Left lobe of liver (tissue), 2 donors: ENCODE data around the gene AP4S1. TPM values are rescaled to one million over a fixed set of nuclear protein-coding genes. Genes with fewer than 3 reads are reported as not detected.
"Not testable (repeated sequence)": the region's sequence is repeated elsewhere in the genome, so short reads cannot be mapped to it uniquely, and the experiment has no call there.

Source experiments
- ATAC-seq: fragments of 200-7000 bp; cut with Tn5 transposase; one replicate; pipeline ENCODE4 v1.9.1; 2020; ENCODE audit warnings: mild to moderate bottlenecking, moderate library complexity
- DNase-seq: peaks from one replicate; pipeline ENCODE4 v3.0.0-alpha.2; 2020; ENCODE audit warnings: low spot score
- total RNA-seq: library from RNA; stranded (reverse); gene quantifications from one replicate; pipeline ENCODE4 v1.2.1, GENCODE V29; 2021
- donor health status: DM: no; HTN: no; CAD: no; lungs with moderate emphysema.
- donor health status: DM: no; HTN: yes; CAD: no.

Gene AP4S1
- total RNA-seq, 1 donor from 2014 or later, result 1.9 TPM

DNA sequence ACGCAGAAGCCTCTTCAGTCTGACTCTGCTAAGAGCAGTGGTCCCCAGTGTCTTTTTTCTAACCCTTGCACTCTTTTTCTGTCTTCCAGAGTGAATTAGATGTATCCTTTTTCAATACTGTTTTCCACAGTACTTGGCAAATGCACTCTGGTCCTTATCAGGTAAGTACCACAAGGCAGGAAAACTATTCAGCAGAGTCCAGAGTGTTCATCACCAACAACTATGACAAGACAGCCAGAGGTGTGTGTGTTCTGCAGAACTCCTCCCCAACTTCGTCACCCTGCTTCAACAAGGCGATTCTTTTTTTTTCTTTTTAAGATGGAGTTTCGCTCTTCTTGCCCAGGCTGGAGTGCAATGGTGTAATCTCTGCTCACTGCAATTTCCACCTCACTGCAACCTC, 55.0 kb downstream of the AP4S1 start:
- ATAC-seq, result no peak
- no peak for DNase-seq

GRCh38 chr14:31083781-31084180, 58.3 kb downstream of the AP4S1 start:
- DNase-seq, result no peak
- ATAC-seq, result no peak

DNA sequence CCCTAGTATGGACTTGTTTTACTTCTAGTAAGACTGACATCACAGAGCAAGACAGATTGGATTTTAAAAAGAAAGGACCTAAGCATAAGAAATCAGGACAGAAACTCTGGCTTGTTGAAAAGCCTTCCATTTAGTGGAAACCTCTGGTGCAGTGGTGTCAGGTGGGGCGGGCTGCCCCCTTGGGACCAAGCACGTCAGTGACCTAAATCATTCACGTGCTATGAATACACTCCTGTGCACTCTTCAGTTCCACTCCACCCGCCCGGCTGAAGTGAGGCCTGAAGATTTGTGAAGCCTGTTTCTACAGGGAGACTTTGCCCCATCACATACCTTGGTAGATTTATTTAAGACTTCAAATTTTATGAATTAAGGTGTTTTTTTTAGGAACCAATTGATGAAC, 58.9 kb downstream of the AP4S1 start:
- ATAC-seq (no peak), DNase-seq (no peak)

DNA sequence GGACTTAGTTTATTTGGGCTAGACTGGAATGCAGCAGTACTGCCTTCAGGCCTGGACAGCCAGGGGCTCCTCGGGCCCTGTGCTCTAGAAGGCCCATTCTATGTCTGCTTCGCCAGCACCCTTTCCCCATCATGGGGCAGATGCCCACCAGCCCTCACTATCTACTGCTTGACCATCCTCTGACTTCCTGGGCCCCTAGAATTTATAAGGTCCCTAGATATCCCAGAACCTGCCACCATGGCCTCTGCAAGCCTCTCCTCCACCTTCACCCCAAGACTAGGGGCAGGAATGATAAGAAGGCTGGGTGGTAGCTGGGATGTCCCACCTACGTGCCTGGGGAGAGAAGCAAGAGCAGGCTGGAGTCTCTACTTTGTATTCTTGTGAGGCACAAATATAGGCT, 59.6 kb downstream of the AP4S1 start:
- ATAC-seq, result no peak
- DNase-seq, result no peak

DNA sequence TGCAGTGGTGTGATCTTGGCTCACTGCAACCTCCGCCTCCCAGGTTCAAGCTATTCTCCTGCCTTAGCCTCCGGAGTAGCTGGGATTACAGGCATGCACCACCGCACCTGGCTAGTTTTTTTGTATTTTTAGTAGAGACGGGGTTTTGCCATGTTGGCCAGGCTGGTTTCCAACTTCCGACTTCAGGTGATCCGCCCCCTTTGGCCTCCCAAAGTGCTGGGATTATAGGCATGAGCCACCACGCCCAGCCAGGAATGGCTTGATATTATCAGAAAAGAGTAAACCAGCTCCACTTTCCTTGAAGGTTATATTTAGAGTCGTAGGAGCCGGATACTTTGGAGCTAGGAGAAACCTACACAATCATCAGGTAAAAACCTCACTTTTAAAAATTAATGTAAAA, 61.0 kb downstream of the AP4S1 start:
- not testable (repeated sequence) for ATAC-seq, DNase-seq

DNA sequence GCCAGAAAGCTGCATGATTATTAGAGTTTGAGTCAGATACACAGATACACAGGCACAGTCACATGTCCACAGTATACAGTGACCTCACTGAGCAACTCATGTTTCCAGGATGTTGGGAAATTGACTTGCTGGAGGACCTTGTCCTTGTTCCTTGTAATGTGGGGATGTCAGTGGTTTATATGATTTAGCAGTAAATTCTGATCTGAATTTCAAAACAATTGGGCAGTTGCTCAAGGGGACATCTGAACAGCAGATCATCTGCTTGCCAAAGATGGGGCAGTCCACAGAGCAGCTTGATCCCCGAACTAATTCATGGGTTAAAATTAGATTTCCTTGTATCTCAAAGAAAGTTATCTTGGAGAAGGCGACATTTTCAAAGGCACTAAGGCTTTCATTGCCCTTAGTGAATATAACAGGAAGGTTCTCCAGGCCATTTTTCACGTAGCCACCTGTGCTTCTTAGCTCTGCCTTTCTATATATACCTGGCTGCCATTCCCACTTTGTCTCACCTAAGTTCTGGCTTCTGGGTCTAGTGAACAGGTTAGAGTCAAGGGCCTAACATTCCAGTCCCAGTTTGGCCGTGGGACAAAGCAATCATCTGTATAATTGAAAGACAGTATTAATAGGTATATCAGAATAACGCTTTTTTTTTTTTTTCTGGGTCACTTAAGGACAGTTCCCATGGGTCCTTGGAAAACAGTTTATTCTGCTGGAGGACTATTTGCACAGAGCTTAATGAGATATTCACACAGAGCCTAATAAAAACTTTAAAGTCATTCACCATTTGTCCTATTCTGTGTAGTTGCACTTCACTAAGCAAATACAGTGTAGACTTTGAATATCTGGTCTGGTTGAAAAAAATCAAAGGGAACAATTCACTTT, 65.7 kb downstream of the AP4S1 start:
- DNase-seq, result peak; percentile 60

DNA sequence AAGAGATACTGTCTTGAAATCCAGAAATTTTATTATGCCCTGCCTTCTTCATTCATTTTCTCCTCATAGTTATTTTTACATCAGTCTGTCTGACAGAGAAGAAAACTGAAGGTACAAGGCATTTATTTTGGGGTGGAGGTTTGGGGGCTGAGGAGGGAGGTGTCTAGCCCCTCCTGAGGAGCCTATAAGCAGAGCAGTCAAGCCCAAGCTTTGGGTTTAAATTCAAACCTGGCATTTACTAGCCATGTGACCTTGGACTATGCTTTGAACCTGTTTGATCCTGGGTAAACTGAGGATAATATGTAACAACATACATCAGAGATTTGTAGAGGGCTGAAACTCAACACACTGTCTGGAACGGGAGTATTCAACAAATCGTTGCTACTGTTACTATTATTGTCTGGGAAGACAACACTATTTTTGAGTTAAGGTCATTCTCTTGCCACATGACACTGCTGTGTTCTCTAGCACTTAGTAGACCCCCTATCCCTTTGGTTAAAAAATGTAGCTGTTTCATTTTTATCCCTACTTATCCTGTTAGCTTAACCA, 66.8 kb downstream of the AP4S1 start:
- ATAC-seq (no peak), DNase-seq (no peak)

More for the DNA sequence above, 65.7 kb downstream of the AP4S1 start:
- peak; percentile 83 for ATAC-seq

DNA sequence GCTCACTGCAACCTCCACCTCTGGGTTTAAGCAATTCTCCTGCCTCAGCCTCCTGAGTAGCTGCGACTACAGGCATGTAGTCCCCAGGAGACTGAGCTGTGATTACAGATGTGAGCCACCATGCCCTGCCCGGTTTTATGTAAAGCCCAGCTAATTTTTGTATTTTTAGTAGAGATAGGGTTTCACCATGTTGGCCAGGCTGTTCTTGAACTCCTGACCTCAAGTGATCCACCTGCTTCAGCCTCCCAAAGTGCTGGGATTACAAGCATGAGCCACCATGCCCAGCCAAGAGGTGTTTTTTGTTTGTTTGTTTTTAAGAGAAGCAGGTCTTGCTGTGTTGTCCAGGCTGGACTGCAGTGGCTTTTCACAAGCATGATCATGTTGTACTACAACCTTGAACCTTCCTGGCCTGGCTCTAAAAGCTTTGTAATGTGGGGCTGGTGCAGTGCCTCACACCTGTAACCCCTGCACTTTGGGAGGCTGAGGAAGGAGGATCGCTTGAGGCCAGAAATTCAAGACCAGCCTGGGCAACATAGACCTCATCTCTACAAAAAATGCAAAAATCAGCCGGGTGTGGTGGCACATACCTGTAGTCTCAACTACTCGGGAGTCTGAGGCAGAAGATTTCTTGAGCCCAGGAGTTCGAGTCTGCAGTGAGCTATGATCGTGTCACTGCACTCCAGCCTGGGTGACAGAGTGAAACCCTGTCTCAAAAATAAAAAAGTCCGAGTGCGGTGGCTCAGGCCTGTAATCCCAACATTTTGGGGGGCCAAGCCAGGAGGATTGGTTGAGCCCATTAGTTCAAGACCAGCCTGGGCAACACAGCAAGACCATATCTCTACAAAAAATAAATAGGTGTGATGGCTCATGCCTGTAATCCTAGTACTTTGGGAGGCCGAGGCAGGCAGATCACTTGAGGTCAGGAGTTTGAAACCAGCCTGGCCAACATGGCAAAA, 68.7 kb downstream of the AP4S1 start:
- DNase-seq, result not testable (repeated sequence)

DNA sequence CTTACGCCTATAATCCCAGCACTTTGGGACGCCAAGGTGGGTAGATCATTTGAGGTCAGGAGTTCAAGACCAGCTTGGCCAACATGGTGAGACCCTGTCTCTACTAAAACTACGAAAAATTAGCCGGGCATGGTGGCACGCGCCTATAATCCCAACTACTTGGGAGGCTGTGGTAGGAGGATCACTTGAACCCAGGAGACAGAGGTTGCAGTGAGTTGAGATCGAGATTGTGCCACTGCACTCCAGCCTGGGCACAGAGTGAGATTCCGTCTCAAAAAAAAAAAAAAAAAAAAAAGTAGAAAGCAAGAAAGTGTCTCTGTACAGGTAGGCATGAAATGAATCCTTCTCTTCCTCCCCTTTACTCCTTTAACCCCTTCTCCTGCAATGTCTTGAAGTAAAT, 70.4 kb downstream of the AP4S1 start:
- not testable (repeated sequence) for DNase-seq, ATAC-seq

More for the DNA sequence above, 68.7 kb downstream of the AP4S1 start:
- not testable (repeated sequence) for ATAC-seq

GRCh38 chr14:31096255-31096654, 70.8 kb downstream of the AP4S1 start:
- no peak for ATAC-seq
- no peak for DNase-seq

- ATAC-seq, result no peak
- DNase-seq, result no peak
Observed at GRCh38 chr14:31097081-31097480, 71.6 kb downstream of the AP4S1 start.

DNA sequence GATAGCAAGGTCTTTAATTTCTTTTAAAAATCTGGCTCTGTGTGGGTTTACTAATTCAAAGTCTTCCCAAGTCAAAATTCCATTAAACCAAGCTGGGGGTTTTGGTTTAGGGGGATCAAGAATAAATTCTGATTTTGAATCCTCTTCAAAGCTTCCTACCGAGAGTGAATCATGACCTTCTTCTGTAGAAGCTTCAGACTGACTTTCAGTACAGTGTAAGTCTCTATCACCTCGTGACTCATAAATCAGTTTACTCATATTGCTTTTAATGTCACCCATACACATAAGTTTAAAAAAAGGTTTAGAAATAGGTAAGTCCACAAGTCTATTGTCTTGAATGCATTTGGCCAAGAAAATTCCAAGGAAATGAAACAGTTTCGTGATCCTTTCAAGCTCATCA, 81.3 kb downstream of the AP4S1 start:
- no peak for DNase-seq
- ATAC-seq, result no peak

DNA sequence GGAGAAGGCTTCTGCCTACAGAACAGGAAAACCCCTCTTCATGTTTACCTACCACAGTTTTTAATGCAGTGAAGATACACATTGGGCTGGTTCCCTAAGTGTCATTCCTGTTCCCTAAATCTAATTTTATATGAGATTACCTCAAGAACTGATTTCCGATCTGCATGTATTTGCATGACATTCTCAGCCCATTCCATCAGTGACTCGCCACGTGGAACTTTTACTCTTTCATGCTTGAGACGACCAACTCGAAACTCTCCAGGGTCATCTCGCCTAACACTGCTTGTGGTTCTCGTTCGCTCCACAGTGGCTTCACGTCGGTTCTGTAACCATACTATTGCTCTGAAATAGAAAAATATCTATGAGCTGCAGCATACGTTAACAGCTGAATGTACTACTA, 83.8 kb downstream of the AP4S1 start:
- ATAC-seq (no peak), DNase-seq (no peak)

GRCh38 chr14:31110872-31111271, 85.4 kb downstream of the AP4S1 start:
- DNase-seq, result no peak
- ATAC-seq, result no peak

DNA sequence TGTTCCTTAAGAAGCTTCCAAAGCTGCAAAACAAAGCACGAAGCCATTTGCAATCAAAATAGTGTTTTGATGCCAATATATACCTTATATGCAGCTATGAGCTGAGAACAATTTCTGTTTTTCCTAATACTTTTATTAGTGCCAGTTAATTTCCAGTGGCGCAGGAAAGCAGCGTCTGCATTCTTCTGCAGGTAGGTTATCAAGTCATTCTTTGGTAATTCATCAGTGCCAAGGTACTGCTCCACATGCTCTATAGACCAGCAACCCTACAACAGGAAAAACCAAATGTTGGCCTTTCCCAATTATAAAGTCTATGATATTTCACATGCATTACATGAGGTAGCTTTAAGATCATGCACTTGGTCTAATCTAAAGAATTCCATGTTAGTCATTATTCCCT, 88.3 kb downstream of the AP4S1 start:
- DNase-seq (no peak), ATAC-seq (no peak)

DNA sequence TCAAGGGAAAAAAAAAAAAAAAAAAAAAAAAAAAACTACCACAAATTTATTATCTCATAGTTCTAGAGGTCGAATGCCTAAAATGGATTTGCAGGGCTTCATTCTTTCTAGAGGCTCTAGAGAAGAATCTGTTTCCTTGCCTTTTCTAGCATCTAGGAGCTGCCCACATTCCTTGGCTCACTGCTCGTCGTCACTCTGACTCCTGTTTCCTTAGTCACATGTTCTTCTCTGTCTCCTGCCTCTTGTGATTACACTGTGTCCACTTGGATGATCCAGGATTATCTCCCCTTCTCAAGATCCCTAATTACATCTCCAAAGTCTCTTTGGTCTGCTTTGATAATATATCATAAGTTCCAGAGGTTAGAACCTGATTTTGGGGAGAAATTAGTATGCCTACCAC, 93.4 kb downstream of the AP4S1 start:
- DNase-seq (no peak), ATAC-seq (peak; percentile 40)

GRCh38 chr14:31122098-31122611, 96.7 kb downstream of the AP4S1 start:
- peak; percentile 58 for ATAC-seq
- no peak for DNase-seq

DNA sequence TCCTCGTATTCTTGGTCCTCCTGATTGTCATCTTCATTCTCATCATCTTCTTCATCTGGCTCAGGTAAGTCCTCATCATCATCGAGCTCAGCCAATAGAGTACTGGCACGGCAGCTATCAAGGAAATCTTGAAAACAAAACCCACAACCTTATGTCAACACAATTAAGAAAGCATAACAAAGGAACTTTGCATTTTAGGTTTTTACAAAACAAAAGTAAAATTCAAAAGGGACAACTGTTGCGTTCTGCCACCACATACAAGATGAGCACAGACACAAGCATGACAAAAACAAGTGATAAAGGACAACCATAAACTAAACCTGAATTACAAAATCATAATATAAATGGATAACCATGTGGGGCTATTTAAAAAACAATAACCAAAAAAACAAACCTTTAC, 97.5 kb downstream of the AP4S1 start:
- ATAC-seq (no peak), DNase-seq (no peak)

GRCh38 chr14:31124197-31124596, 98.7 kb downstream of the AP4S1 start:
- ATAC-seq (no peak), DNase-seq (no peak)

DNA sequence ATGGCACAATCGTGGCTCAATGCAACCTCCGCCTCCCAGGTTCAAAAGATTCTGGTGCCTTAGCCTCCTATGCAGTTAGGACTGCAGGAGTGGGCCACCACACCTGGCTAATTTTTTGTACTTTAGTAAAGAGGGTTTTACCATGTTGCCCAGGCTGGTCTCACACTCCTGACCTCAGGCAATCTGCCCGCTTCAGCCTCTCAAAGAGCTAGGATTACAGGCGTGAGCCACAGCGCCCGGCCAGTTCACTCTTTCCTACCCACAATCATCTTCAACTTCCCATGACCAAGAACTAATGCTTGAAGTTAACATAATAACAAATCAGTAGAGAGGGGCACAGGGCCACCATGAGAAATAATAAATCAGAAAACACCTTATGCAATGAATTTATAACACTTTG, 99.8 kb downstream of the AP4S1 start:
- no peak for ATAC-seq

DNA sequence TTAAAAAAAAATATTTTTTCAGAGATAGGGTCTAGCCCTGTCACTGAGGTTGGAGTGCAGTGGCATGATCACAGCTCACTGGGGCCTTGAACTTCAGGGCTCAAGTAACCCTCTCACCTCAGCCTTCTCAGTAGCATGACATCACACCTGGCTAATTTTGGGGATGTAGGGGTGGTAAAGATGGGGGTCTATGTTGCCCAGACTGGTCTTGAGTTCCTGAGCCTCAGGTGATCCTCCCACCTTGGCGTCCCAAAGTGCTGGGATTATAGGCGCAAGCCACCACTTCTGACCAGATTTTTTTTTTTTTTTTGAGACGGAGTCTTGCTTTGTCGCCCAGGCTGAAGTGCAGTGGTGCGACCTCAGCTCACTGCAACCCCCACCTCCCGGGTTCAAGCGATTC, 101.2 kb downstream of the AP4S1 start:
- DNase-seq (no peak), ATAC-seq (no peak)

More for the DNA sequence above, 99.8 kb downstream of the AP4S1 start:
- no peak for DNase-seq
